GM23338 (cell line): ENCODE results near the gene XXYLT1. TPM values are rescaled to one million over a fixed set of nuclear protein-coding genes. Genes with fewer than 3 reads are reported as not detected.
"Not testable (repeated sequence)": the region's sequence is repeated elsewhere in the genome, so short reads cannot be mapped to it uniquely, and the experiment has no call there.

Source experiments
- ATAC-seq: fragments of 200-7000 bp; cut with Tn5 transposase; 3 replicates; pipeline ENCODE4 v1.9.1; 2020
- DNase-seq: peaks from one replicate; pipeline ENCODE4 v3.0.0-alpha.2; 2015; ENCODE audit warnings: low spot score
- H2AFZ ChIP-seq: fragments of 200-600 bp; sonication (generic); 2 replicates; pipeline ENCODE4 v1.8.0; 2016; ENCODE audit warnings: antibody characterized with exemption, mild to moderate bottlenecking, moderate library complexity
- H3F3A ChIP-seq: fragments of 200-600 bp; sonication (generic); replicated peaks from 2 replicates; pipeline ENCODE4 v1.8.0; 2017; ENCODE audit warnings: antibody characterized with exemption, mixed run types, low read depth
- H3K27ac ChIP-seq: fragments of 200-600 bp; sonication (generic); 2 replicates; pipeline ENCODE4 v1.6.1; 2016; ENCODE audit warnings: low read depth
- H3K27me3 ChIP-seq: fragments of 200-600 bp; sonication (generic); 2 replicates; pipeline ENCODE4 v1.8.0; 2016; ENCODE audit warnings: mild to moderate bottlenecking, mixed run types, moderate library complexity; ENCODE audit not compliant: insufficient read depth
- H3K36me3 ChIP-seq: fragments of 200-600 bp; sonication (generic); 2 replicates; pipeline ENCODE4 v1.8.0; 2016; ENCODE audit warnings: mild to moderate bottlenecking; ENCODE audit not compliant: insufficient read depth
- H3K4me1 ChIP-seq: fragments of 200-600 bp; sonication (generic); 2 replicates; pipeline ENCODE4 v1.8.0; 2016; ENCODE audit warnings: mild to moderate bottlenecking, moderate library complexity; ENCODE audit not compliant: insufficient read depth
- H3K4me2 ChIP-seq: fragments of 200-600 bp; sonication (generic); 2 replicates; pipeline ENCODE4 v1.7.1; 2017; ENCODE audit warnings: mixed run types
- H3K4me3 ChIP-seq: fragments of 200-600 bp; sonication (generic); 2 replicates; pipeline ENCODE4 v1.6.1; 2016; ENCODE audit warnings: mixed run types
- H3K79me2 ChIP-seq: fragments of 200-600 bp; sonication (generic); replicated peaks from 2 replicates; pipeline ENCODE4 v1.8.0; 2017; ENCODE audit warnings: mild to moderate bottlenecking; ENCODE audit not compliant: insufficient read depth
- H3K9me2 ChIP-seq: fragments of 200-600 bp; sonication (generic); 2 replicates; pipeline ENCODE4 v1.8.0; 2017; ENCODE audit not compliant: insufficient read depth
- H4K20me1 ChIP-seq: fragments of 200-600 bp; sonication (generic); replicated peaks from 2 replicates; pipeline ENCODE4 v1.8.0; 2017; ENCODE audit warnings: mild to moderate bottlenecking; ENCODE audit not compliant: insufficient read depth
- H3K27ac Mint-ChIP-seq: 2 replicates; pipeline ENCODE4 v1.8.0; 2020; ENCODE audit warnings: inconsistent platforms, mild to moderate bottlenecking, moderate library complexity, mixed read lengths
- H3K27me3 Mint-ChIP-seq: 3 replicates; pipeline ENCODE4 v1.8.0; 2022; ENCODE audit warnings: low read depth, mild to moderate bottlenecking, moderate library complexity, mixed read lengths, inconsistent platforms; ENCODE audit not compliant: insufficient read depth, poor library complexity
- H3K36me3 Mint-ChIP-seq: 3 replicates; pipeline ENCODE4 v1.8.0; 2021; ENCODE audit warnings: low read depth, mild to moderate bottlenecking, inconsistent platforms, moderate library complexity, mixed read lengths
- H3K4me1 Mint-ChIP-seq: 3 replicates; pipeline ENCODE4 v1.8.0; 2020; ENCODE audit warnings: mild to moderate bottlenecking, inconsistent platforms, mixed read lengths
- H3K4me3 Mint-ChIP-seq: 3 replicates; pipeline ENCODE4 v1.8.0; 2021; ENCODE audit warnings: moderate library complexity, mild to moderate bottlenecking, inconsistent platforms, mixed read lengths
- H3K9me3 Mint-ChIP-seq: 3 replicates; pipeline ENCODE4 v1.8.0; 2020; ENCODE audit warnings: moderate library complexity, mild to moderate bottlenecking, inconsistent platforms, mixed read lengths
- CREB1 ChIP-seq: fragments of 250-450 bp; sonication (Bioruptor Pico); IDR thresholded peaks from 2 replicates; pipeline ENCODE4 v1.5.0; 2020; ENCODE audit warnings: low read depth, mild to moderate bottlenecking, moderate library complexity
- ETS1 ChIP-seq: IDR thresholded peaks from 2 replicates; pipeline ENCODE4 v1.6.1; 2016; ENCODE audit warnings: antibody characterized with exemption
- EZH2 ChIP-seq: fragments of 200-600 bp; sonication (generic); IDR thresholded peaks from one replicate; pipeline ENCODE4 v1.8.0; 2017; ENCODE audit warnings: antibody characterized with exemption, mild to moderate bottlenecking, low read depth; ENCODE audit not compliant: unreplicated experiment
- EZH2phosphoT487 ChIP-seq: fragments of 200-600 bp; sonication (generic); IDR thresholded peaks from one replicate; pipeline ENCODE4 v1.8.1; 2018; ENCODE audit warnings: antibody characterized with exemption; ENCODE audit not compliant: unreplicated experiment
- NANOG ChIP-seq: IDR thresholded peaks from 2 replicates; pipeline ENCODE4 v1.6.1; 2016; ENCODE audit warnings: antibody characterized with exemption, borderline replicate concordance
- POLR2AphosphoS5 ChIP-seq: IDR thresholded peaks from 2 replicates; pipeline ENCODE4 v1.6.1; 2016; ENCODE audit warnings: antibody characterized with exemption, low read depth
- REST ChIP-seq: IDR thresholded peaks from one replicate; pipeline ENCODE4 v1.6.1; 2018; ENCODE audit warnings: antibody characterized with exemption; ENCODE audit not compliant: unreplicated experiment
- ZNF114 ChIP-seq: fragments of 250-450 bp; sonication (Bioruptor Pico); IDR thresholded peaks from 2 replicates; pipeline ENCODE4 v1.5.0; 2020; ENCODE audit warnings: mild to moderate bottlenecking, moderate library complexity
- ZNF462 ChIP-seq: fragments of 250-450 bp; sonication (Bioruptor Pico); IDR thresholded peaks from 2 replicates; pipeline ENCODE4 v1.5.0; 2020; ENCODE audit warnings: mild to moderate bottlenecking, moderate library complexity
- polyA plus RNA-seq: library from polyadenylated mRNA; unstranded; fragments of >200 nt; fragmentation: Nextera tagmentation; extraction: Ambion mirVana; gene quantifications from 2 replicates; pipeline ENCODE4 v1.2.1, GENCODE V29; 2016
- total RNA-seq: library from RNA; depleted of rRNA; stranded (reverse); fragments of >200 nt; shearing (Covaris generic); gene quantifications from 2 replicates; pipeline ENCODE4 v1.2.3, GENCODE V29; 2014

The XXYLT1 gene
- total and polyA plus RNA-seq, 2 experiments from 2014 or later, result 13.5 to 34.8 TPM

- TF ChIP-seq REST, result no peak
- no peak for TF ChIP-seq EZH2phosphoT487
- no peak for TF ChIP-seq NANOG
- no peak for TF ChIP-seq EZH2
- TF ChIP-seq CREB1, result no peak
- no peak for TF ChIP-seq ETS1
- TF ChIP-seq ZNF114, result no peak
These were observed 177.2 kb downstream of the XXYLT1 start (continued) for GRCh38 chr3:195093731-195094130.

GRCh38 chr3:195087840-195088601 is 182.9 kb downstream of the XXYLT1 start:
- peaks cover 23% of the 10 kb centered on the region for H3K4me1 Mint-ChIP-seq
- not testable (repeated sequence) for H3K9me2 ChIP-seq, H3K36me3 Mint-ChIP-seq, H3K79me2 ChIP-seq, H3K27me3 ChIP-seq, H3K9me3 Mint-ChIP-seq, H4K20me1 ChIP-seq, H3K36me3 ChIP-seq, H3F3A ChIP-seq, H3K4me1 ChIP-seq, DNase-seq, H2AFZ ChIP-seq
- Histone ChIP-seq H3K4me2 (peak overlapping the region; percentile 76), H3K4me3 (peak overlapping the region; percentile 62), H3K27ac (peak overlapping the region; percentile 26; the same call in 1 of the 2 replicates)
- peak; percentile 50 for ATAC-seq
- H3K27me3 Mint-ChIP-seq, result peaks cover 11% of the 10 kb centered on the region
- peak overlapping the region; percentile 91 for H3K27ac Mint-ChIP-seq
- H3K4me3 Mint-ChIP-seq, result peak overlapping the region; percentile 89

GRCh38 chr3:195087328-195087727 is 183.6 kb downstream of the XXYLT1 start:
- peaks cover 13% of the 10 kb centered on the region for H3K27me3 Mint-ChIP-seq
- H3K36me3 ChIP-seq, result no peaks in the 10 kb centered on the region
- peak overlapping the region; percentile 89 for H3K4me3 Mint-ChIP-seq
- H3K4me1 Mint-ChIP-seq, result peaks cover 27% of the 10 kb centered on the region
- 0 out of 2 replicates have a peak, but pooled peaks cover 3% of the 10 kb centered on the region for H3K4me1 ChIP-seq
- no peaks in the 10 kb centered on the region for H3F3A ChIP-seq
- H3K36me3 Mint-ChIP-seq, result no peaks in the 10 kb centered on the region
- peak overlapping the region; percentile 76 for H3K4me2 ChIP-seq
- no peaks in the 10 kb centered on the region for H4K20me1 ChIP-seq
- H3K4me3 ChIP-seq, result peak overlapping the region; percentile 62
- 0 out of 2 replicates have a peak, but pooled peaks cover 4% of the 10 kb centered on the region for H3K79me2 ChIP-seq
- H3K9me2 ChIP-seq, result no peaks in the 10 kb centered on the region
- H3K9me3 Mint-ChIP-seq, result peaks cover 8% of the 10 kb centered on the region; the same call in 2 of the 3 replicates
- 0 out of 2 replicates have a peak overlapping the region, but pooled peaks have one; percentile 26 for H3K27ac ChIP-seq
- peak; percentile 93 for ATAC-seq
- DNase-seq, result peak; percentile 46
- no peak overlapping the region for H2AFZ ChIP-seq
- no peaks in the 10 kb centered on the region for H3K27me3 ChIP-seq
- H3K27ac Mint-ChIP-seq, result peak overlapping the region; percentile 91
- TF ChIP-seq EZH2phosphoT487, result no peak
- no peak for TF ChIP-seq ZNF462
- no peak for TF ChIP-seq EZH2
- no peak for TF ChIP-seq POLR2AphosphoS5
